CD4-positive, alpha-beta T cell (primary cell): ENCODE measurements around the gene FARS2. TPM values are rescaled to one million over a fixed set of nuclear protein-coding genes. Genes with fewer than 3 reads are reported as not detected.
"Not testable (repeated sequence)": the region's sequence is repeated elsewhere in the genome, so short reads cannot be mapped to it uniquely, and the experiment has no call there.

ENCODE experiments used
- ATAC-seq: fragments of 200-7000 bp; cut with Tn5 transposase; one replicate; pipeline ENCODE4 v1.10.0; 2022; ENCODE audit warnings: mild to moderate bottlenecking; ENCODE audit not compliant: poor library complexity
- CTCF ChIA-PET: fragments of 350-600 bp; sonication (Branson Sonifier 250); formaldehyde crosslinking; loops from one replicate; lab custom pipeline; 2021; ENCODE audit warnings: antibody characterized with exemption, inconsistent platforms; lab: Charles Lee
- POLR2A ChIA-PET: fragments of 350-600 bp; sonication (Branson Sonifier 250); formaldehyde crosslinking; loops from one replicate; lab custom pipeline; 2021; ENCODE audit warnings: antibody characterized with exemption, inconsistent platforms; lab: Charles Lee
- DNase-seq, 14 experiments: peaks; one replicate each; pipeline ENCODE4 v3.0.0-alpha.2; 2013 to 2020; ENCODE audit warnings: mixed read lengths in 2 of 14
- H3K27ac ChIP-seq, 2 donors: one replicate each; pipeline versions ENCODE4 v1.5.1 to v1.7.0; 2013; ENCODE audit warnings: low read length in 2 of 2, low read depth in 1 of 2, mild to moderate bottlenecking in 1 of 2
- H3K27me3 ChIP-seq, 2 experiments: 1 replicate in 1 of 2; 2 replicates in 1 of 2; pipeline versions ENCODE4 v1.6.1 to v1.7.0; 2013; ENCODE audit warnings: low read length in 2 of 2, control low read depth in 1 of 2, mild to moderate bottlenecking in 1 of 2, moderate library complexity in 1 of 2; ENCODE audit not compliant: insufficient read depth in 2 of 2, control insufficient read depth in 1 of 2
- H3K36me3 ChIP-seq: one replicate; pipeline ENCODE4 v1.6.1; 2013; ENCODE audit warnings: low read length, control low read depth; ENCODE audit not compliant: insufficient read depth
- H3K4me1 ChIP-seq: one replicate; pipeline ENCODE4 v1.6.1; 2013; ENCODE audit warnings: low read length, control low read depth; ENCODE audit not compliant: insufficient read depth
- H3K4me3 ChIP-seq: one replicate; pipeline ENCODE4 v1.5.1; 2013; ENCODE audit warnings: mild to moderate bottlenecking, low read length, moderate library complexity
- H3K9me3 ChIP-seq, 2 experiments: 1 replicate in 1 of 2; 2 replicates in 1 of 2; pipeline versions ENCODE4 v1.6.1 to v1.7.0; 2013; ENCODE audit warnings: low read length in 2 of 2, mild to moderate bottlenecking in 2 of 2, control low read depth in 1 of 2, moderate library complexity in 1 of 2; ENCODE audit not compliant: control insufficient read depth in 1 of 2, insufficient read depth in 1 of 2
- H3K27ac Mint-ChIP-seq: one replicate; pipeline ENCODE4 v1.8.0; 2020; ENCODE audit warnings: mixed read lengths
- H3K27me3 Mint-ChIP-seq: one replicate; pipeline ENCODE4 v1.8.0; 2021; ENCODE audit warnings: mixed read lengths
- H3K36me3 Mint-ChIP-seq: one replicate; pipeline ENCODE4 v1.8.0; 2021; ENCODE audit warnings: low read depth, mixed read lengths
- H3K4me1 Mint-ChIP-seq: one replicate; pipeline ENCODE4 v1.8.0; 2021; ENCODE audit warnings: low read depth, mixed read lengths
- H3K4me3 Mint-ChIP-seq: one replicate; pipeline ENCODE4 v1.8.0; 2020; ENCODE audit warnings: mild to moderate bottlenecking, mixed read lengths
- H3K9me3 Mint-ChIP-seq: one replicate; pipeline ENCODE4 v1.8.0; 2020; ENCODE audit warnings: mixed read lengths
- CTCF ChIP-seq: fragments of 200-600 bp; IDR thresholded peaks from one replicate; pipeline ENCODE4 v1.8.0; 2022; ENCODE audit warnings: antibody characterized with exemption, mild to moderate bottlenecking
- intact Hi-C, 2 experiments: fragments of 100-400 bp; cut with DNase I in 1 of 2; cut with micrococcal nuclease in 1 of 2; formaldehyde crosslinking; loops; one replicate each; pipeline versions ENCODE4 v1.15.1 to v1.9.0; 2023 to 2025; cut with DNase I, micrococcal nuclease
- total RNA-seq, 174 experiments: library from RNA in 2 of 174; stranded (reverse) in 2 of 174; gene quantifications; one replicate each; pipeline ENCODE4 v1.2.3 and lab custom pipeline; 2021 to 2026

FARS2 gene
- total RNA-seq, 2 experiments from 2014 or later = 12.6 to 12.8 TPM

GRCh38 chr6:5562277-5562676 is 301.0 kb downstream of the FARS2 start:
- H3K27ac ChIP-seq = no peak overlapping the region
- Mint-ChIP-seq H3K36me3 (peaks cover 11% of the 10 kb centered on the region), H3K4me1 (peaks cover 9% of the 10 kb centered on the region), H3K27me3 (no peaks in the 10 kb centered on the region), H3K9me3 (no peaks in the 10 kb centered on the region), H3K27ac (no peak overlapping the region), H3K4me3 (no peak overlapping the region)
- intact Hi-C loops = no loop called here
- no peak for TF ChIP-seq CTCF
- no peak overlapping the region for H3K4me3 ChIP-seq
- H3K4me1 ChIP-seq = no peaks in the 10 kb centered on the region
- H3K36me3 ChIP-seq = no peaks in the 10 kb centered on the region
- ATAC-seq (no peak), DNase-seq (no peak)
- ChIA-PET POLR2A (no interaction called here), CTCF (no interaction called here)
- H3K9me3 ChIP-seq = no peaks in the 10 kb centered on the region
- no peaks in the 10 kb centered on the region for H3K27me3 ChIP-seq

GRCh38 chr6:5563086-5563485 is 301.8 kb downstream of the FARS2 start:
- H3K36me3 ChIP-seq = no peaks in the 10 kb centered on the region
- intact Hi-C loops = no loop called here
- Mint-ChIP-seq H3K4me3 (no peak overlapping the region), H3K36me3 (peaks cover 11% of the 10 kb centered on the region), H3K9me3 (no peaks in the 10 kb centered on the region), H3K4me1 (peaks cover 9% of the 10 kb centered on the region), H3K27me3 (no peaks in the 10 kb centered on the region), H3K27ac (no peak overlapping the region)
- CTCF ChIA-PET = no interaction called here
- no peaks in the 10 kb centered on the region for H3K4me1 ChIP-seq
- H3K9me3 ChIP-seq = no peaks in the 10 kb centered on the region
- ATAC-seq = no peak
- no peak for DNase-seq
- no peak overlapping the region for H3K27ac ChIP-seq
- POLR2A ChIA-PET = no interaction called here
- TF ChIP-seq CTCF = no peak
- H3K4me3 ChIP-seq = no peak overlapping the region
- H3K27me3 ChIP-seq = no peaks in the 10 kb centered on the region

GRCh38 chr6:5564746-5565145 is 303.4 kb downstream of the FARS2 start:
- CTCF ChIA-PET, H3K27ac Mint-ChIP-seq, DNase-seq: not testable (repeated sequence)

GRCh38 chr6:5565971-5566370 is 304.7 kb downstream of the FARS2 start:
- no peak for ATAC-seq
- ChIA-PET CTCF (no interaction called here), POLR2A (no interaction called here)
- Mint-ChIP-seq H3K9me3 (no peaks in the 10 kb centered on the region), H3K36me3 (peaks cover 26% of the 10 kb centered on the region), H3K4me3 (no peak overlapping the region), H3K27me3 (no peaks in the 10 kb centered on the region), H3K27ac (no peak overlapping the region), H3K4me1 (peaks cover 15% of the 10 kb centered on the region)
- H3K36me3 ChIP-seq = no peaks in the 10 kb centered on the region
- DNase-seq = no peak
- intact Hi-C loops = no loop called here
- no peak for TF ChIP-seq CTCF
- no peak overlapping the region for H3K27ac ChIP-seq
- no peaks in the 10 kb centered on the region for H3K27me3 ChIP-seq
- no peak overlapping the region for H3K4me3 ChIP-seq
- H3K9me3 ChIP-seq = no peaks in the 10 kb centered on the region
- no peaks in the 10 kb centered on the region for H3K4me1 ChIP-seq

More at GRCh38 chr6:5564746-5565145, 303.4 kb downstream of the FARS2 start:
- H3K27me3 Mint-ChIP-seq, H3K9me3 ChIP-seq, POLR2A ChIA-PET, H3K4me3 Mint-ChIP-seq, H3K4me1 ChIP-seq, H3K9me3 Mint-ChIP-seq, H3K27me3 ChIP-seq, ATAC-seq, H3K27ac ChIP-seq, H3K4me3 ChIP-seq, intact Hi-C loops, H3K36me3 ChIP-seq: not testable (repeated sequence)
- Mint-ChIP-seq H3K36me3 (peaks cover 15% of the 10 kb centered on the region), H3K4me1 (peaks cover 14% of the 10 kb centered on the region)
